ENCODE measurements around the gene TRIM39.

The TRIM39 gene

GRCh38 chr6:30344868-30345671 lies 18.3 kb downstream of the TRIM39 start, which contains the start of gene RPP21 (continued):
- TF ChIP-seq ZNF639 (tag by site-specific recombination; IDR thresholded peaks at IDR 0.05) (peak; percentile 84), YY2 (tag by site-specific recombination; IDR thresholded peaks at IDR 0.05) (peak; percentile 75), ZFP3 (tag by site-specific recombination; IDR thresholded peaks at IDR 0.05; ENCODE audit: low read depth) (no peak), ZNF280D (tag by site-specific recombination; IDR thresholded peaks at IDR 0.05) (no peak), ZNF324 (tag by site-specific recombination; IDR thresholded peaks at IDR 0.05) (0 out of 2 replicates have a peak, but pooled peaks have one; percentile 84), ZFP69B (tag by site-specific recombination; IDR thresholded peaks at IDR 0.05) (0 out of 2 replicates have a peak, but pooled peaks have one; percentile 52), ZBTB10 (tag by site-specific recombination; IDR thresholded peaks at IDR 0.05) (0 out of 2 replicates have a peak, but pooled peaks have one; percentile 50), ZBTB11 (tag by site-specific recombination; conservative IDR thresholded peaks at IDR 0.05; ENCODE audit: low read depth) (peak; percentile 85), KLF9 (tag by site-specific recombination; IDR thresholded peaks at IDR 0.05; ENCODE audit: low read depth) (peak; percentile 83), ZNF623 (tag by site-specific recombination; IDR thresholded peaks at IDR 0.05) (no peak), ZNF76 (tag by site-specific recombination; IDR thresholded peaks at IDR 0.05; ENCODE audit: borderline replicate concordance, low read depth) (peak; percentile 90), ZEB2 (tag by site-specific recombination; IDR thresholded peaks at IDR 0.05) (peak; percentile 95), ZFP37 (tag by site-specific recombination; IDR thresholded peaks at IDR 0.05) (peak; percentile 97), ZFHX2 (tag by site-specific recombination; conservative IDR thresholded peaks at IDR 0.05) (peak; percentile 47; the same call in 1 of the 2 replicates), ZNF600 (tag by site-specific recombination; IDR thresholded peaks at IDR 0.05) (peak; percentile 94), GLI4 (tag by site-specific recombination; IDR thresholded peaks at IDR 0.05) (peak; percentile 81; the same call in 1 of the 2 replicates), ZNF792 (tag by site-specific recombination; IDR thresholded peaks at IDR 0.05) (peak; percentile 79; the same call in 1 of the 2 replicates), ZSCAN16 (tag by site-specific recombination; IDR thresholded peaks at IDR 0.05) (0 out of 2 replicates have a peak, but pooled peaks have one; percentile 19)
